Measurements from ENCODE around the gene UMPS. TPM values are rescaled to one million over a fixed set of nuclear protein-coding genes. Genes with fewer than 3 reads are reported as not detected.
A peak's percentile ranks its signal among the peaks of the same experiment; 100 is the strongest.
"Not testable (repeated sequence)": the region's sequence is repeated elsewhere in the genome, so short reads cannot be mapped to it uniquely, and the experiment has no call there.

The UMPS gene
- total RNA-seq, 2 experiments from 2014 or later: 29.6 to 34.1 TPM

- peaks cover 31% of the 10 kb centered on the region for H3K27me3 Mint-ChIP-seq (ENCODE audit: low read depth)
- CTCF ChIA-PET: no interaction called here
- no peak overlapping the region for H3K4me3 Mint-ChIP-seq
- intact Hi-C loops (cut with micrococcal nuclease): no loop called here
- no peaks in the 10 kb centered on the region for H3K4me1 Mint-ChIP-seq (ENCODE audit: low read depth)
- no peaks in the 10 kb centered on the region for H3K36me3 Mint-ChIP-seq (ENCODE audit: low read depth)
- no peak overlapping the region for H3K27ac Mint-ChIP-seq
- no peak for DNase-seq
- no peaks in the 10 kb centered on the region for H3K9me3 Mint-ChIP-seq
Measured at GRCh38 chr3:124722589-124722988, 7.7 kb upstream of the UMPS start.

- peak; percentile 13 for DNase-seq
- intact Hi-C loops (cut with micrococcal nuclease): loop anchor here (1.0 to 5.0 kb wide), 4 partner anchors 139 to 1530 kb away; partner anchors contain the start of genes HACD2, OSBPL11 and SEC22A
Measured at GRCh38 chr3:124730941-124731297, 667 bp downstream of the UMPS start.

GRCh38 chr3:124731760-124732159 is 1.5 kb downstream of the UMPS start:
- peaks cover 35% of the 10 kb centered on the region for H3K4me1 Mint-ChIP-seq (ENCODE audit: low read depth)
- intact Hi-C loops (cut with micrococcal nuclease): loop anchor here (2.0 to 5.0 kb wide), 2 partner anchors 1144 to 1531 kb away; partner anchors contain the start of genes HACD2 and SEC22A
- peaks cover 2% of the 10 kb centered on the region for H3K27me3 Mint-ChIP-seq (ENCODE audit: low read depth)
- H3K4me3 Mint-ChIP-seq: peak overlapping the region; percentile 99
- DNase-seq: no peak
- CTCF ChIA-PET: interaction anchor here (2.7 kb wide), 1 partner anchor 29 kb away, joined by 11 read pairs; no protein-coding TSS in a partner anchor
- no peaks in the 10 kb centered on the region for H3K9me3 Mint-ChIP-seq
- no peak overlapping the region for H3K27ac Mint-ChIP-seq
- H3K36me3 Mint-ChIP-seq (ENCODE audit: low read depth): peaks cover 20% of the 10 kb centered on the region

More at GRCh38 chr3:124730941-124731297, 667 bp downstream of the UMPS start:
- Mint-ChIP-seq H3K4me3 (peak overlapping the region; percentile 99), H3K36me3 (ENCODE audit: low read depth) (peaks cover 20% of the 10 kb centered on the region), H3K27ac (peak overlapping the region; percentile 95), H3K9me3 (no peaks in the 10 kb centered on the region), H3K4me1 (ENCODE audit: low read depth) (peaks cover 35% of the 10 kb centered on the region), H3K27me3 (ENCODE audit: low read depth) (peaks cover 3% of the 10 kb centered on the region)
- CTCF ChIA-PET: interaction anchor here (2.7 kb wide), 1 partner anchor 30 kb away, joined by 11 read pairs; no protein-coding TSS in a partner anchor

- Mint-ChIP-seq H3K4me1 (ENCODE audit: low read depth) (peaks cover 20% of the 10 kb centered on the region), H3K36me3 (ENCODE audit: low read depth) (peaks cover 34% of the 10 kb centered on the region), H3K27me3 (ENCODE audit: low read depth) (no peaks in the 10 kb centered on the region), H3K27ac (no peak overlapping the region), H3K4me3 (no peak overlapping the region), H3K9me3 (no peaks in the 10 kb centered on the region)
- CTCF ChIA-PET: no interaction called here
- DNase-seq: no peak
- intact Hi-C loops (cut with micrococcal nuclease): no loop called here
Measured at GRCh38 chr3:124741027-124741426, 10.8 kb downstream of the UMPS start.

- DNase-seq: no peak
- H3K9me3 Mint-ChIP-seq: no peaks in the 10 kb centered on the region
- H3K36me3 Mint-ChIP-seq (ENCODE audit: low read depth): peaks cover 12% of the 10 kb centered on the region
- no peaks in the 10 kb centered on the region for H3K4me1 Mint-ChIP-seq (ENCODE audit: low read depth)
- H3K27me3 Mint-ChIP-seq (ENCODE audit: low read depth): no peaks in the 10 kb centered on the region
- CTCF ChIA-PET: no interaction called here
- no peak overlapping the region for H3K27ac Mint-ChIP-seq
- intact Hi-C loops (cut with micrococcal nuclease): no loop called here
- no peak overlapping the region for H3K4me3 Mint-ChIP-seq
Measured at GRCh38 chr3:124745756-124746155, 15.5 kb downstream of the UMPS start.

GRCh38 chr3:124747111-124747981 is 17.1 kb downstream of the UMPS start:
- no peak overlapping the region for H3K27ac Mint-ChIP-seq
- H3K4me1 Mint-ChIP-seq (ENCODE audit: low read depth): no peaks in the 10 kb centered on the region
- H3K27me3 Mint-ChIP-seq (ENCODE audit: low read depth): no peaks in the 10 kb centered on the region
- no peaks in the 10 kb centered on the region for H3K9me3 Mint-ChIP-seq
- no peak for DNase-seq
- intact Hi-C loops (cut with micrococcal nuclease): no loop called here
- H3K36me3 Mint-ChIP-seq (ENCODE audit: low read depth): peaks cover 9% of the 10 kb centered on the region
- CTCF ChIA-PET: interaction anchor here (1.3 to 1.9 kb wide), 3 partner anchors 14 to 188 kb away, joined by 3 to 6 read pairs (median 6); no protein-coding TSS in a partner anchor
- no peak overlapping the region for H3K4me3 Mint-ChIP-seq

- intact Hi-C loops (cut with micrococcal nuclease): no loop called here
- H3K4me3 Mint-ChIP-seq: no peak overlapping the region
- H3K4me1 Mint-ChIP-seq (ENCODE audit: low read depth): no peaks in the 10 kb centered on the region
- peaks cover 7% of the 10 kb centered on the region for H3K36me3 Mint-ChIP-seq (ENCODE audit: low read depth)
- H3K27ac Mint-ChIP-seq: no peak overlapping the region
- no peaks in the 10 kb centered on the region for H3K9me3 Mint-ChIP-seq
- H3K27me3 Mint-ChIP-seq (ENCODE audit: low read depth): no peaks in the 10 kb centered on the region
- CTCF ChIA-PET: interaction anchor here (1.3 to 1.8 kb wide), 2 partner anchors 12 to 189 kb away, joined by 3 to 6 read pairs; no protein-coding TSS in a partner anchor
- no peak for DNase-seq
Measured at GRCh38 chr3:124748560-124749198, 18.4 kb downstream of the UMPS start.

GRCh38 chr3:124749877-124750276 is 19.6 kb downstream of the UMPS start:
- H3K4me3 Mint-ChIP-seq; H3K36me3 Mint-ChIP-seq (ENCODE audit: low read depth); H3K9me3 Mint-ChIP-seq; CTCF ChIA-PET; H3K27me3 Mint-ChIP-seq (ENCODE audit: low read depth); DNase-seq; H3K4me1 Mint-ChIP-seq (ENCODE audit: low read depth); intact Hi-C loops (cut with micrococcal nuclease); H3K27ac Mint-ChIP-seq: not testable (repeated sequence)

GRCh38 chr3:124751501-124751900 is 21.2 kb downstream of the UMPS start:
- DNase-seq: no peak
- no peaks in the 10 kb centered on the region for H3K27me3 Mint-ChIP-seq (ENCODE audit: low read depth)
- no peaks in the 10 kb centered on the region for H3K4me1 Mint-ChIP-seq (ENCODE audit: low read depth)
- CTCF ChIA-PET: interaction anchor here (0.7 kb wide), 1 partner anchor 9 kb away, joined by 5 read pairs; no protein-coding TSS in a partner anchor
- intact Hi-C loops (cut with micrococcal nuclease): no loop called here
- H3K36me3 Mint-ChIP-seq (ENCODE audit: low read depth): peaks cover 1% of the 10 kb centered on the region
- H3K27ac Mint-ChIP-seq: no peak overlapping the region
- no peaks in the 10 kb centered on the region for H3K9me3 Mint-ChIP-seq
- H3K4me3 Mint-ChIP-seq: no peak overlapping the region

- DNase-seq: no peak
- Mint-ChIP-seq H3K4me3 (no peak overlapping the region), H3K27ac (no peak overlapping the region), H3K9me3 (no peaks in the 10 kb centered on the region), H3K27me3 (ENCODE audit: low read depth) (no peaks in the 10 kb centered on the region), H3K4me1 (ENCODE audit: low read depth) (no peaks in the 10 kb centered on the region), H3K36me3 (ENCODE audit: low read depth) (peaks cover 1% of the 10 kb centered on the region)
- intact Hi-C loops (cut with micrococcal nuclease): no loop called here
- CTCF ChIA-PET: interaction anchor here (0.7 kb wide), 1 partner anchor 9 kb away, joined by 3 read pairs; no protein-coding TSS in a partner anchor
Measured at GRCh38 chr3:124752051-124752450, 21.8 kb downstream of the UMPS start.

- intact Hi-C loops (cut with micrococcal nuclease); DNase-seq; H3K27ac Mint-ChIP-seq; H3K36me3 Mint-ChIP-seq (ENCODE audit: low read depth); H3K27me3 Mint-ChIP-seq (ENCODE audit: low read depth); H3K4me3 Mint-ChIP-seq; H3K9me3 Mint-ChIP-seq; H3K4me1 Mint-ChIP-seq (ENCODE audit: low read depth): not testable (repeated sequence)
- CTCF ChIA-PET: interaction anchor here (1.5 to 6.7 kb wide), 2 partner anchors 16 to 146 kb away, joined by 3 to 156 read pairs; no protein-coding TSS in a partner anchor
Measured at GRCh38 chr3:124757926-124758325, 27.7 kb downstream of the UMPS start.

GRCh38 chr3:124758851-124759635 is 28.8 kb downstream of the UMPS start:
- intact Hi-C loops (cut with micrococcal nuclease): no loop called here
- no peaks in the 10 kb centered on the region for H3K9me3 Mint-ChIP-seq
- DNase-seq: no peak
- no peaks in the 10 kb centered on the region for H3K27me3 Mint-ChIP-seq (ENCODE audit: low read depth)
- peaks cover 7% of the 10 kb centered on the region for H3K4me1 Mint-ChIP-seq (ENCODE audit: low read depth)
- H3K4me3 Mint-ChIP-seq: no peak overlapping the region
- CTCF ChIA-PET: interaction anchor here (0.5 to 6.7 kb wide), 6 partner anchors 15 to 664 kb away, joined by 3 to 156 read pairs (median 8); no protein-coding TSS in a partner anchor
- H3K36me3 Mint-ChIP-seq (ENCODE audit: low read depth): no peaks in the 10 kb centered on the region
- H3K27ac Mint-ChIP-seq: no peak overlapping the region
